GM18507 (cell line): ENCODE results near the gene ZNF684.
"Not testable (repeated sequence)": the region's sequence is repeated elsewhere in the genome, so short reads cannot be mapped to it uniquely, and the experiment has no call there.

ENCODE experiments used
- DNase-seq: peaks from one replicate; pipeline ENCODE4 v3.0.0; 2011; ENCODE audit warnings: low read depth; ENCODE audit not compliant: insufficient read length; ENCODE audit errors: extremely low spot score
- FAIRE-seq: peaks from 2 replicates; lab custom pipeline; 2011; peaks lifted over from hg19 to GRCh38; lab: Jason Lieb, UNC

Gene ZNF684

DNA sequence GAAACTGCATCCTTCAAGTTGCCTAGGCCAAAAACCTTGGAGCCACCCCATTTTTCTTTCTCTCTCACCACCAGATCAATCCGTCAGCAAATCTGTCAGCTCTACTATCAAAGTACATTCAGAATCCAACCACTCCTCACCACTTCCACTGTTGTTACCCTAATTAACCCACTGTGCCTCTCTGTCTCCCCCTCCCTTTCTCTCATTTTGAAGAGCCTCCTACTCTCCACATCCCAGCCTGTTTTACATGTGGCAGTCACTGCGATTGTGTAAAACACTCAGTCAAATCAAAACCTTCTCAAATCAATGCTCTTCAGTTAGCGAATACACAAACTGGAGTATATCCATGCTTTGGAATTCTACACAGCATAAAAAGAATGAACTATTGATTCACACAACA, 33.1 kb downstream of the ZNF684 start:
- FAIRE-seq (no peak), DNase-seq (no peak)

- DNase-seq (no peak), FAIRE-seq (no peak)
Measured at GRCh38 chr1:40564913-40565312, 33.5 kb downstream of the ZNF684 start.

GRCh38 chr1:40567825-40568224, 36.4 kb downstream of the ZNF684 start:
- FAIRE-seq: no peak
- DNase-seq: no peak

DNA sequence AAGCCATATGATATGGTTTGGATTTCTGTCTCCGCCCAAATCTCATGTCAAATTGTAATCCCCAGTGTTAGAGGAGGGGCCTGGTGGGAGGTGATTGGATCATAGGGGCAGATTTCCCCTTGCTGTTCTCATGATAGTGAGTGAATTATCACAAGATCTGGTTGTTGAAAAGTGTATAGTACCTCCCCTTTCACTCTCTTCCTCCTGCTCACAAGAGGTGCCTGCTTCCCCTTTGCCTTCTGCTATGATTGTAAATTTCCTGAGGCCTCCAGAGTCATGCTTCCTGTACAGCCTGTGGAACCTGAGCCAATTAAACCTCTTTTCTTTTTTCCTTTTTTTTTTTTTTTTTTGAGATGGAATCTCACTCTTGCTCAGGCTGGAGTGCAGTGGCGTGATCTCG, 43.4 kb downstream of the ZNF684 start:
- FAIRE-seq, DNase-seq: not testable (repeated sequence)

- no peak for FAIRE-seq
- no peak for DNase-seq
Measured at GRCh38 chr1:40575336-40575735, 43.9 kb downstream of the ZNF684 start.

DNA sequence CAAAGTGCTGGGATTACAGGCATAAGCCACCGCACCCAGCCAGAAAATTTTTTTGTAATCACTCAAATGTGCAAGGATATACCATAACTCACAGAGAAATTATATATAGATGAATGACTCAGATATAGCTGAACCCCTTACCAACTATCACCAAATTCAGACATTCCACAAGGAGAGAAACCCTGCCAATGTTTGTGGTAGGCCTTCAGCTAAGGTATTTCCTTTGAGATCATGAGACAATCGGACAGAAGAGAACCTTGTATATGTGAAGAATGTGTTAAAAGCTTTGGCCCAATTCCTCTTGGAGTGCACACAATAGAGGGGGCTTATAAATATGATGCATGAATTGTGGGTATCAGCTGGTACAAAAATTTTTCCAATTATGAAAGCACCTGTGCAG, 50.7 kb downstream of the ZNF684 start:
- DNase-seq (no peak), FAIRE-seq (no peak)

DNA sequence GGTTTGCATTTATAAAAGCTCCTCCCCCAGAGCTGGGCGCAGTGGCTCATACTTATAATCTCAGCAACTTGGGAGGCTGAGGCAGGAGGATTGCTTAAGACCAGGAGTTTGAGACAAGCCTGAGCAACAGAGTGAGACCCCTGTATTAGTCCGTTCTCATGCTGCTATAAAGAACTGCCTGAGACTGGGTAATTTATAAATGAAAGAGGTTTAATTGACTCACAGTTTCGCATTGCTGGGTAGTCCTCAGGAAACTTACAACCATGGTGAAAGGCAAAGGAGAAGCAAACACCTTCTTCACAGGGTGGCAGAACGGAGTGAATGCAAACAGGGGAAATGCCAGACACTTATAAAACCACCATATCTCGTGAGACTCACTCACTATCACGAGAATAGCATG, 52.5 kb downstream of the ZNF684 start:
- DNase-seq: no peak
- no peak for FAIRE-seq

DNA sequence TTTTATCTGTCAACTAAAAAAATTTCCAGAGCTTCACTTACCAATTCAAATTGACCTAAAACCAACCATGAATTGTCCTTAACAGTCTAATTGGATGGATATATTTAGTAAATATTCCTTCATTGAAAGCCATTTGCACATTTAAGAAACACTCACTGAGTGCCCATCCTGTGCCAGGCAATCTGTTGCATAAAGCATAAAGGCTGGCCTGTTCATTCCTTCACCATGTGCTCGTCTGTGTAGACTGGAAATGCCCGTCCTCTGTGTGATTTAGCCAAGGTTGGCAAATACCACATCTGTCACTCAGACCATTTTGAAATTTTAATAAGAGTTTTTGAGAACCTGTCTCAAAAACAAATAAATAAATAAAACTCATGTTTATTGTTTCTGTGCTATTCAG, 57.1 kb downstream of the ZNF684 start:
- DNase-seq (no peak), FAIRE-seq (no peak)

DNA sequence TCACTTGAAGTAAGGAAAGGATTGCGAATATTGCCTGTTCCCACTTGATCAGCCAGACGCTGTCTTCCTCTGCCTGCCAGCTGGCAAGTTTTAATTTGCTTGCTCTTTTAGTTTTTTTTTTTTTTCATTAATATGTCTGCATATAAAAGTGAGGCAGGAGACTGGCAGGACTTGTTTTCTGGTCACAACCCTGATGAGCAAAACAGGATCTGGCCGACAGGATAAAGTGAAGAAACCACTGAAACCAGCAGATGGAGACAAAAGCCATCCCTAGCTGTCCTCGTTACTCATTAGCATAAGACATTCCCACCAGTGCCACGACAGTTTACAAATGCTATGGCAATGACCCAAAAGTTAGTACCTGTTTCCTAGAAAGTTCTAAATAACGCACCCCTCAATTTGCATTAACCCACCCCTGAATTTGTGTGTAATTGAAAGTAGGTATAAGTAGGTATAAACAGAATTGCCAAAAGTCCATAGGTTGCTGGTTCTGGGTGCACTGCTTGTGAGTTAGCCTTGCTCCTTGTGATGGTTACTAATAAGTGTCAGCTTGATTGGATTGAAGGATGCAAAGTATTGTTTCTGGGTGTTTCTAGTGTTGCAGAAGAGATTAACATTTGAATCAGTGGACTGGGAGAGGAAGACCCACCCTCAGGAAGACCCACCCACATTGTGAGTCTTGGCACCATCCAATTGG, 60.8 kb downstream of the ZNF684 start:
- DNase-seq (no peak), FAIRE-seq (no peak)

- DNase-seq: no peak
- FAIRE-seq: no peak
Measured at GRCh38 chr1:40593449-40594186, 62.2 kb downstream of the ZNF684 start.

GRCh38 chr1:40594187-40594531, 62.7 kb downstream of the ZNF684 start:
- FAIRE-seq (no peak), DNase-seq (no peak)

- DNase-seq (no peak), FAIRE-seq (no peak)
Measured at GRCh38 chr1:40595623-40596022, 64.2 kb downstream of the ZNF684 start.
